Measurements from ENCODE around the gene ATP1A3.

DNA sequence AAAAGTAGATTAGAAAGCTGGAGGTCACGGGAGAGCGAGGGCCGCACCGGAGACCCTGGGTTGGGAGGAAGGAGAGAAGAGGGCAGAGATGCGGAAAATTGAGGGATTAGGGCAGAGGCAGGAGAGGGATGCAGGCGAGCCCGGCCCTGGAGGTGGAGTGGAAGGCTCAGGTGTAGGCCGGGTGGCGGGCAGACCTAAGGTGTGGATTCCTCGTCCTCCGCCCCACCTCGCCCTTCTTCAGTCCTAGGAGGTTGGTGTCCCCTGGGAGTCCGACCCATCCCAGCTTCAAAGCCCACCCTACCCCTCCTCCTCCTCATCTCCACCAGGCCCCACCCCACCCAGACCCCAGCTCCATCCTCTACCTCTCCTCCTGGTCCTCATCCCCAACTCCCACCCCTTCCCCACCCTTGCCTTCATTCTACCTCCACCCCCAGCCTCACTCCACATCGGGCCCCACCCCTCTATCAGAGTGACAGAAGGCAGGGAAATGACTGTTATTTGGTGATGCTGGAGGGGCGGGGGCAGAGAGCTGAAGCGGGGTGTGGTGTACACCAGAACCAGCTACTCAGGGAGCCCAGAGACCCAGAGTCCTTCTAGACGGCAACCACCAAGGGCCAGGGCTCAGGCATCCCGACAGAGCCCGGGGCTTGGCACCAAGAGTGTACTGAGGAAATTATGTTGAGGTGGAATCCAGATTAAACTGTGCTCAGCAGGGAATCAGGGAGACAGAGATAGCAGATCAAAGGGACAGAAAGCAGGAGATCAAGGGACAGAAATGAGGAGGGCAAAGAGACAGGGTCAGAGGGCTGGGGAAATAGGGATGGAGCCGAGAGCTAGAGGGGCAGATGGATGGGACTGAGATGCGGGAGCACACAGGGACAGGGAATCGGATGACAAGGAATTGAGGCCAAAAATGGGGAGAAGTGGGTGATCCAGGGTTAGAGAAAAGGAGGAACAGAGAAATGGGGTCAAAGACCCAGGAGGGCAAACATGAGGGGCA, 72.2 kb downstream of the ATP1A3 start:
- TF ChIP-seq SP1 (IDR thresholded peaks at IDR 0.05; ENCODE audit: low read depth) (no peak), EZH2phosphoT487 (IDR thresholded peaks at IDR 0.05; ENCODE audit: borderline replicate concordance) (no peak), POLR2A (IDR thresholded peaks at IDR 0.05; ENCODE audit: borderline replicate concordance, extremely low read depth, insufficient read depth, insufficient read length) (no peak), EGR1 (IDR thresholded peaks at IDR 0.05; ENCODE audit: low read depth) (no peak)
